Neural progenitor cell (in vitro differentiated cells): ENCODE data around the gene MARS2. TPM values are rescaled to one million over a fixed set of nuclear protein-coding genes. Genes with fewer than 3 reads are reported as not detected.

ENCODE experiments used
- DNase-seq: peaks from one replicate; pipeline ENCODE4 v3.0.0-alpha.2; 2016; ENCODE audit warnings: low spot score
- H2AFZ ChIP-seq: fragments of 200-600 bp; sonication (generic); replicated peaks from 2 replicates; pipeline ENCODE4 v1.6.1; 2016; ENCODE audit warnings: antibody characterized with exemption
- H3F3A ChIP-seq: fragments of 200-600 bp; sonication (generic); 2 replicates; pipeline ENCODE4 v1.6.1; 2016; ENCODE audit warnings: antibody characterized with exemption, low read depth
- H3K27ac ChIP-seq: fragments of 200-600 bp; sonication (generic); 2 replicates; pipeline ENCODE4 v1.5.1; 2016; ENCODE audit warnings: mild to moderate bottlenecking
- H3K27me3 ChIP-seq: fragments of 200-600 bp; sonication (generic); 2 replicates; pipeline ENCODE4 v1.6.1; 2016; ENCODE audit warnings: mild to moderate bottlenecking, moderate library complexity
- H3K36me3 ChIP-seq: fragments of 200-600 bp; sonication (generic); 2 replicates; pipeline ENCODE4 v1.5.1; 2016
- H3K4me1 ChIP-seq: fragments of 200-600 bp; sonication (generic); 2 replicates; pipeline ENCODE4 v1.6.1; 2016; ENCODE audit warnings: mixed run types
- H3K4me2 ChIP-seq: fragments of 200-600 bp; sonication (generic); 2 replicates; pipeline ENCODE4 v1.6.1; 2016
- H3K4me3 ChIP-seq: fragments of 200-600 bp; sonication (generic); 2 replicates; pipeline ENCODE4 v1.5.1; 2016
- H3K79me2 ChIP-seq: fragments of 200-600 bp; sonication (generic); 2 replicates; pipeline ENCODE4 v1.6.1; 2016; ENCODE audit warnings: low read depth
- H3K9ac ChIP-seq: fragments of 200-600 bp; sonication (generic); 2 replicates; pipeline ENCODE4 v1.6.1; 2016
- H3K9me3 ChIP-seq: fragments of 200-600 bp; sonication (generic); 2 replicates; pipeline ENCODE4 v1.5.1; 2016; ENCODE audit warnings: low read depth
- H4K20me1 ChIP-seq: fragments of 200-600 bp; sonication (generic); 2 replicates; pipeline ENCODE4 v1.6.1; 2016; ENCODE audit warnings: low read depth
- H3K27ac Mint-ChIP-seq: 3 replicates; pipeline ENCODE4 v1.8.0; 2021; ENCODE audit warnings: mixed read lengths
- H3K27me3 Mint-ChIP-seq: 2 replicates; pipeline ENCODE4 v1.8.0; 2022; ENCODE audit warnings: low read depth, mild to moderate bottlenecking, inconsistent platforms, moderate library complexity, mixed read lengths; ENCODE audit not compliant: insufficient read depth
- H3K36me3 Mint-ChIP-seq: 3 replicates; pipeline ENCODE4 v1.8.0; 2021; ENCODE audit warnings: mixed read lengths
- H3K4me1 Mint-ChIP-seq: 3 replicates; pipeline ENCODE4 v1.8.0; 2021; ENCODE audit warnings: mixed read lengths
- H3K4me3 Mint-ChIP-seq: 3 replicates; pipeline ENCODE4 v1.8.0; 2021; ENCODE audit warnings: mild to moderate bottlenecking, moderate library complexity, mixed read lengths
- H3K9me3 Mint-ChIP-seq: 3 replicates; pipeline ENCODE4 v1.8.0; 2020; ENCODE audit warnings: mixed read lengths
- CTCF ChIP-seq: fragments of 200-600 bp; sonication (generic); IDR thresholded peaks from 2 replicates; pipeline ENCODE4 v1.5.1; 2017; ENCODE audit warnings: antibody characterized with exemption, mild to moderate bottlenecking
- EZH2 ChIP-seq: fragments of 200-600 bp; sonication (generic); IDR thresholded peaks from 2 replicates; pipeline ENCODE4 v1.6.1; 2017; ENCODE audit warnings: antibody characterized with exemption, mild to moderate bottlenecking, moderate library complexity
- EZH2phosphoT487 ChIP-seq: fragments of 200-600 bp; sonication (generic); IDR thresholded peaks from 2 replicates; pipeline ENCODE4 v1.6.1; 2017; ENCODE audit warnings: antibody characterized with exemption
- total RNA-seq: library from RNA; depleted of rRNA; stranded (reverse); fragments of >200 nt; gene quantifications from 2 replicates; pipeline ENCODE4 v1.2.3, GENCODE V29; 2015; ENCODE audit warnings: low replicate concordance

MARS2 gene
- total RNA-seq, 1 donor from 2014 or later, result 5.7 TPM

GRCh38 chr2:197673106-197673505 lies 32.1 kb upstream of the MARS2 start:
- peak overlapping the region; percentile 83 for H3K4me3 Mint-ChIP-seq
- Histone ChIP-seq H3K79me2 (no peaks in the 10 kb centered on the region), H3F3A (peaks cover 11% of the 10 kb centered on the region), H3K4me2 (peak overlapping the region; percentile 74), H3K9ac (no peak overlapping the region), H3K27ac (no peak overlapping the region), H3K9me3 (no peaks in the 10 kb centered on the region), H2AFZ (peak overlapping the region; percentile 23), H4K20me1 (no peaks in the 10 kb centered on the region), H3K27me3 (no peaks in the 10 kb centered on the region), H3K36me3 (no peaks in the 10 kb centered on the region), H3K4me3 (peak overlapping the region; percentile 18), H3K4me1 (peaks cover 31% of the 10 kb centered on the region)
- DNase-seq, result peak; percentile 31
- peaks cover 36% of the 10 kb centered on the region for H3K4me1 Mint-ChIP-seq
- peaks cover 24% of the 10 kb centered on the region for H3K36me3 Mint-ChIP-seq
- H3K9me3 Mint-ChIP-seq, result peaks cover 22% of the 10 kb centered on the region
- no peaks in the 10 kb centered on the region for H3K27me3 Mint-ChIP-seq
- TF ChIP-seq EZH2phosphoT487 (no peak), CTCF (no peak), EZH2 (no peak)
- peak overlapping the region; percentile 52 for H3K27ac Mint-ChIP-seq

GRCh38 chr2:197673606-197674005 lies 31.6 kb upstream of the MARS2 start:
- peak overlapping the region; percentile 13 for H3K27ac ChIP-seq
- TF ChIP-seq EZH2phosphoT487 (no peak), EZH2 (no peak), CTCF (no peak)
- peak overlapping the region; percentile 18 for H3K4me3 ChIP-seq
- peak overlapping the region; percentile 74 for H3K4me2 ChIP-seq
- DNase-seq, result no peak
- H3K4me1 ChIP-seq, result peaks cover 31% of the 10 kb centered on the region
- peaks cover 11% of the 10 kb centered on the region for H3F3A ChIP-seq
- no peak overlapping the region for H3K9ac ChIP-seq
- H3K27me3 ChIP-seq, result no peaks in the 10 kb centered on the region
- peak overlapping the region; percentile 22 for H3K27ac Mint-ChIP-seq
- no peaks in the 10 kb centered on the region for H3K36me3 ChIP-seq
- H3K79me2 ChIP-seq, result no peaks in the 10 kb centered on the region
- peak overlapping the region; percentile 23 for H2AFZ ChIP-seq
- H4K20me1 ChIP-seq, result no peaks in the 10 kb centered on the region
- H3K36me3 Mint-ChIP-seq, result peaks cover 23% of the 10 kb centered on the region
- H3K27me3 Mint-ChIP-seq, result no peaks in the 10 kb centered on the region
- peaks cover 21% of the 10 kb centered on the region for H3K9me3 Mint-ChIP-seq
- H3K4me1 Mint-ChIP-seq, result peaks cover 38% of the 10 kb centered on the region
- H3K4me3 Mint-ChIP-seq, result peak overlapping the region; percentile 83
- no peaks in the 10 kb centered on the region for H3K9me3 ChIP-seq

- H3K4me3 Mint-ChIP-seq, result peak overlapping the region; percentile 83
- peaks cover 31% of the 10 kb centered on the region for H3K4me1 ChIP-seq
- H3K27me3 ChIP-seq, result no peaks in the 10 kb centered on the region
- H3K4me2 ChIP-seq, result peak overlapping the region; percentile 74
- no peak overlapping the region for H2AFZ ChIP-seq
- no peak overlapping the region for H3K9ac ChIP-seq
- H3K27me3 Mint-ChIP-seq, result no peaks in the 10 kb centered on the region
- TF ChIP-seq CTCF, result no peak
- no peak for TF ChIP-seq EZH2
- no peak for TF ChIP-seq EZH2phosphoT487
- H3K9me3 Mint-ChIP-seq, result peaks cover 17% of the 10 kb centered on the region
- no peaks in the 10 kb centered on the region for H3K9me3 ChIP-seq
- peak overlapping the region; percentile 40 for H3K4me3 ChIP-seq
- H3K79me2 ChIP-seq, result no peaks in the 10 kb centered on the region
- H3F3A ChIP-seq, result peaks cover 11% of the 10 kb centered on the region
- DNase-seq, result no peak
- H3K36me3 ChIP-seq, result no peaks in the 10 kb centered on the region
- peaks cover 18% of the 10 kb centered on the region for H3K36me3 Mint-ChIP-seq
- H3K27ac Mint-ChIP-seq, result no peak overlapping the region
- H3K27ac ChIP-seq, result no peak overlapping the region
- peaks cover 38% of the 10 kb centered on the region for H3K4me1 Mint-ChIP-seq
- no peaks in the 10 kb centered on the region for H4K20me1 ChIP-seq
Measured at GRCh38 chr2:197674060-197674459, 31.1 kb upstream of the MARS2 start.
